22Rv1 (cell line): ENCODE data around the gene ST3GAL6.

Experiments
- CTCF ChIP-seq: fragments of 450-650 bp; IDR thresholded peaks from 2 replicates; pipeline ENCODE4 v1.5.1; 2017; ENCODE audit warnings: mild to moderate bottlenecking
- ZFX ChIP-seq: fragments of 450-650 bp; IDR thresholded peaks from 2 replicates; pipeline ENCODE4 v1.6.1; 2017; ENCODE audit warnings: antibody characterized with exemption, borderline replicate concordance

GRCh38 chr3:98776140-98776493, 13.0 kb downstream of the ST3GAL6 start:
- TF ChIP-seq CTCF = no peak
- no peak for TF ChIP-seq ZFX
